MV-4-11 (cell line): ENCODE data around the gene SFXN1.
A peak's percentile ranks its signal among the peaks of the same experiment; 100 is the strongest.

ENCODE experiments used
- DNase-seq: peaks from one replicate; lab custom pipeline; 2025; lab: John Stamatoyannopoulos, UW

SFXN1 gene

GRCh38 chr5:175466700-175467318 is 11.6 kb upstream of the SFXN1 start:
- no peak for DNase-seq

GRCh38 chr5:175467983-175468690 is 10.2 kb upstream of the SFXN1 start:
- DNase-seq, result no peak

GRCh38 chr5:175468892-175469291 is 9.5 kb upstream of the SFXN1 start:
- DNase-seq, result no peak

- no peak for DNase-seq
These were observed 8.4 kb upstream of the SFXN1 start for GRCh38 chr5:175469916-175470315.

GRCh38 chr5:175470781-175471180 is 7.6 kb upstream of the SFXN1 start:
- no peak for DNase-seq

- DNase-seq, result no peak
These were observed 7.2 kb upstream of the SFXN1 start for GRCh38 chr5:175471196-175471595.

- no peak for DNase-seq
These were observed 6.7 kb upstream of the SFXN1 start for GRCh38 chr5:175471628-175472027.

- no peak for DNase-seq
These were observed 6.0 kb upstream of the SFXN1 start for GRCh38 chr5:175472378-175472777.

GRCh38 chr5:175475248-175475647 is 3.1 kb upstream of the SFXN1 start:
- DNase-seq, result no peak

GRCh38 chr5:175477440-175477839 is 920 bp upstream of the SFXN1 start:
- DNase-seq, result no peak

GRCh38 chr5:175478008-175478383 is 364 bp upstream of the SFXN1 start:
- no peak for DNase-seq

GRCh38 chr5:175479125-175479881 is 943 bp downstream of the SFXN1 start:
- DNase-seq, result no peak

- DNase-seq, result no peak
These were observed 5.0 kb downstream of the SFXN1 start for GRCh38 chr5:175483337-175483736.

- DNase-seq, result no peak
These were observed 6.0 kb downstream of the SFXN1 start for GRCh38 chr5:175484322-175484721.

GRCh38 chr5:175484829-175485228 is 6.5 kb downstream of the SFXN1 start:
- DNase-seq, result no peak

- DNase-seq, result no peak
These were observed 7.3 kb downstream of the SFXN1 start for GRCh38 chr5:175485631-175486030.

- DNase-seq, result no peak
These were observed 9.3 kb downstream of the SFXN1 start for GRCh38 chr5:175487514-175488222.

- peak; percentile 4 for DNase-seq
These were observed 11.5 kb downstream of the SFXN1 start for GRCh38 chr5:175489693-175490443.

- no peak for DNase-seq
These were observed 12.9 kb downstream of the SFXN1 start for GRCh38 chr5:175491223-175491622.

- no peak for DNase-seq
These were observed 14.9 kb downstream of the SFXN1 start for GRCh38 chr5:175493260-175493659.

- no peak for DNase-seq
These were observed 15.4 kb downstream of the SFXN1 start for GRCh38 chr5:175493726-175494125.
